Ovary (tissue), 9 donors: ENCODE measurements around the gene PTGFR. TPM values are rescaled to one million over a fixed set of nuclear protein-coding genes. Genes with fewer than 3 reads are reported as not detected.

Experiments
- DNase-seq, 5 donors: peaks; one replicate each; pipeline ENCODE4 v3.0.0-alpha.2; 2019 to 2020
- H3K27ac ChIP-seq, 2 donors: fragments of 200-600 bp; one replicate each; pipeline versions ENCODE4 v1.5.1 to v1.8.0; 2019 to 2022
- H3K27me3 ChIP-seq: fragments of 200-600 bp; one replicate; pipeline ENCODE4 v1.8.0; 2022
- H3K36me3 ChIP-seq: fragments of 200-600 bp; sonication (generic); one replicate; pipeline ENCODE4 v1.5.1; 2019
- H3K4me1 ChIP-seq: one replicate; pipeline ENCODE4 v1.8.1; 2013; ENCODE audit warnings: mild to moderate bottlenecking, moderate library complexity; ENCODE audit not compliant: insufficient read depth
- H3K4me3 ChIP-seq: fragments of 200-600 bp; sonication (generic); one replicate; pipeline ENCODE4 v1.5.1; 2017
- H3K9me3 ChIP-seq, 2 donors: fragments of 200-600 bp in 1 of 2; sonication (generic) in 1 of 2; one replicate each; pipeline versions ENCODE4 v1.5.1 to v1.8.1; 2013 to 2019; ENCODE audit warnings: mild to moderate bottlenecking in 1 of 2, moderate library complexity in 1 of 2
- EP300 ChIP-seq: sonication (generic); formaldehyde crosslinking; IDR thresholded peaks from one replicate; pipeline ENCODE4 v1.6.1; 2017; ENCODE audit warnings: antibody characterized with exemption
- POLR2A ChIP-seq: fragments of 450-650 bp; IDR thresholded peaks from one replicate; pipeline ENCODE4 v1.6.1; 2017; ENCODE audit warnings: antibody characterized with exemption, mild to moderate bottlenecking, moderate library complexity
- WGBS, 3 donors: extraction: QIAGEN DNeasy Blood & Tissue Kit in 1 of 3; methylation state at CpG; one replicate each; pipeline versions ENCODE4 v1.1.5 to v1.1.7; 2013 to 2017; 5-methylcytosine and 5-hydroxymethylcytosine counted together
- intact Hi-C, 4 donors: fragments of 100-400 bp; cut with DNase I; formaldehyde crosslinking; loops; one replicate each; pipeline versions ENCODE4 v1.11.0 to v1.15.1; 2022 to 2023
- polyA plus RNA-seq, 2 donors: library from polyadenylated mRNA; stranded (reverse); fragments of 200-250 nt in 1 of 2; fragments of 350-450 nt in 1 of 2; fragmentation: Illumina TruSeq in 1 of 2; extraction: RNeasy Lipid Tissue Mini Kit (QIAGEN cat#74804) in 1 of 2; gene quantifications; one replicate each; pipeline ENCODE4 v1.2.3, GENCODE V29; 2013 to 2014
- total RNA-seq, 7 donors: library from RNA; depleted of rRNA in 2 of 7; stranded (reverse); fragments of >200 nt in 2 of 7; fragmentation: NEBNext Ultra II Directional in 3 of 7; extraction: Animal tissue kit (Norgen Biotek cat#: 25700) in 3 of 7; gene quantifications; one replicate each; pipeline versions ENCODE4 v1.1.0 to v1.2.4, GENCODE V29; 2016 to 2023
- TF ChIP-seq, protein P1 (sequence below), 3 donors: fragments of 450-650 bp in 2 of 3; fragments of 200-600 bp in 1 of 3; IDR thresholded peaks; one replicate each; pipeline versions ENCODE4 v1.5.1 to v1.8.0; 2016 to 2022; ENCODE audit warnings: antibody characterized with exemption in 3 of 3, mild to moderate bottlenecking in 1 of 3
- donor health status: DM: no; HTN: no; CAD: no; lungs with moderate emphysema.
- donor health status: DM: no; HTN: no; CAD: no.
- donor health status: Bipolar disorder and iron deficiency.
- donor health status: DM: yes; HTN: yes; CAD: no.
- donor health status: DM: no; HTN: no; CAD: no.
- donor health status: DM: yes; HTN: yes; CAD: no.

PTGFR gene
- total and polyA plus RNA-seq, 9 donors, result 2.0 to 42.6 (median 3.8) TPM

GRCh38 chr1:78586572-78586971 is 95.8 kb downstream of the PTGFR start:
- Histone ChIP-seq H3K36me3 (no peaks in the 10 kb centered on the region), H3K4me3 (no peak overlapping the region), H3K4me1 (no peaks in the 10 kb centered on the region), H3K27me3 (no peaks in the 10 kb centered on the region), H3K9me3 (no peaks in the 10 kb centered on the region), H3K27ac (no peak overlapping the region)
- TF ChIP-seq EP300 (no peak), POLR2A (no peak)
- TF ChIP-seq, protein P1, sequence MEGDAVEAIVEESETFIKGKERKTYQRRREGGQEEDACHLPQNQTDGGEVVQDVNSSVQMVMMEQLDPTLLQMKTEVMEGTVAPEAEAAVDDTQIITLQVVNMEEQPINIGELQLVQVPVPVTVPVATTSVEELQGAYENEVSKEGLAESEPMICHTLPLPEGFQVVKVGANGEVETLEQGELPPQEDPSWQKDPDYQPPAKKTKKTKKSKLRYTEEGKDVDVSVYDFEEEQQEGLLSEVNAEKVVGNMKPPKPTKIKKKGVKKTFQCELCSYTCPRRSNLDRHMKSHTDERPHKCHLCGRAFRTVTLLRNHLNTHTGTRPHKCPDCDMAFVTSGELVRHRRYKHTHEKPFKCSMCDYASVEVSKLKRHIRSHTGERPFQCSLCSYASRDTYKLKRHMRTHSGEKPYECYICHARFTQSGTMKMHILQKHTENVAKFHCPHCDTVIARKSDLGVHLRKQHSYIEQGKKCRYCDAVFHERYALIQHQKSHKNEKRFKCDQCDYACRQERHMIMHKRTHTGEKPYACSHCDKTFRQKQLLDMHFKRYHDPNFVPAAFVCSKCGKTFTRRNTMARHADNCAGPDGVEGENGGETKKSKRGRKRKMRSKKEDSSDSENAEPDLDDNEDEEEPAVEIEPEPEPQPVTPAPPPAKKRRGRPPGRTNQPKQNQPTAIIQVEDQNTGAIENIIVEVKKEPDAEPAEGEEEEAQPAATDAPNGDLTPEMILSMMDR (IDR thresholded peaks at IDR 0.05), result no peak
- DNase-seq, result no peak
- WGBS, 3 donors, result 24 to 41% (median 25%) methylated on average over 1 of the region's 1 CpG
- intact Hi-C loops, result no loop called here

DNA sequence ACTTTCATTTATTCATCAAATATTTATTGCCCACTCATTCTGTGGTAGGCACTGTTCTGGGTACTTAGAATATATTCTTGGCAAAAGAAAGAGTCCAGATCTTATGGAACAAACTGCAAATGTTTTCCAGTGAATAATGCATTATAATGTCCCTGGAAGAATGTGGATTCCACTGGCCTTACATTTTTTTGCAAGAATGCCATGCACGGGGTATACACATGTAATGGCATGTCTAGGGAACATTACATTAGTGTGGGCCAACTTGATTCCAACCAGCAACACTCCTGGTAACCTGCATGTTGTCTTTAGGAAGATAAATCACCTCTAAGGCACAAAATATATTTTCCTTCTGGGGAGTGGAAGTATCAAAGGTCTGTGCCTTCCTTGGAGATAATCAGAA is 96.4 kb downstream of the PTGFR start:
- no peak for DNase-seq
- 86 to 94% (median 88%) methylated on average over 1 of the region's 1 CpG for WGBS, 3 donors
- Histone ChIP-seq H3K27me3 (no peaks in the 10 kb centered on the region), H3K27ac (no peak overlapping the region), H3K4me3 (no peak overlapping the region), H3K9me3 (no peaks in the 10 kb centered on the region), H3K4me1 (no peaks in the 10 kb centered on the region), H3K36me3 (no peaks in the 10 kb centered on the region)
- intact Hi-C loops, result no loop called here
- no peak for TF ChIP-seq EP300
- TF ChIP-seq, protein P1 (IDR thresholded peaks at IDR 0.05), result no peak
- TF ChIP-seq POLR2A, result no peak

Other genes starting within 250 kb of the PTGFR start
- 10 to 100 TPM in 3 of 7 donors, 1 to 10 TPM in 4; 4.3 to 21.1 (median 9.5) TPM for gene IFI44L, start 129.5 kb downstream of the PTGFR start, total RNA-seq
- 10 to 100 TPM; 15.0 to 36.0 TPM for gene IFI44L, start 129.5 kb downstream of the PTGFR start, polyA plus RNA-seq
- gene IFI44, start 158.9 kb downstream of the PTGFR start, total RNA-seq, result 10 to 100 TPM in 6 of 7 donors, 1 to 10 TPM in 1; 7.3 to 30.7 (median 14.5) TPM
- gene IFI44, start 158.9 kb downstream of the PTGFR start, polyA plus RNA-seq, result 10 to 100 TPM; 32.9 to 40.7 TPM